HEK293T (cell line): Measurements from ENCODE around the gene HAGH.

Experiments used
- BHLHE40 ChIP-seq: fragments of 450-650 bp; IDR thresholded peaks from 2 replicates; pipeline ENCODE4 v1.6.1; 2016; ENCODE audit warnings: mild to moderate bottlenecking, moderate library complexity, borderline replicate concordance
- FOXA1 ChIP-seq: fragments of 450-650 bp; IDR thresholded peaks from 2 replicates; pipeline ENCODE4 v1.6.1; 2016; ENCODE audit warnings: mild to moderate bottlenecking
- FOXM1 ChIP-seq: fragments of 450-650 bp; IDR thresholded peaks from 2 replicates; pipeline ENCODE4 v1.6.1; 2017; ENCODE audit warnings: mild to moderate bottlenecking, borderline replicate concordance
- LEF1 ChIP-seq: fragments of 450-650 bp; IDR thresholded peaks from 2 replicates; pipeline ENCODE4 v1.6.1; 2017; ENCODE audit warnings: mild to moderate bottlenecking, borderline replicate concordance
- SUZ12 ChIP-seq: fragments of 450-650 bp; IDR thresholded peaks from 2 replicates; pipeline ENCODE4 v1.6.1; 2016; ENCODE audit warnings: mild to moderate bottlenecking
- ZNF384 ChIP-seq: fragments of 450-650 bp; IDR thresholded peaks from 2 replicates; pipeline ENCODE4 v1.6.1; 2016
- TF ChIP-seq, protein P1 (sequence below): fragments of 450-650 bp; IDR thresholded peaks from 2 replicates; pipeline ENCODE4 v1.6.1; 2016

GRCh38 chr16:1863681-1864460, 37.2 kb upstream of the HAGH start:
- TF ChIP-seq, protein P1, sequence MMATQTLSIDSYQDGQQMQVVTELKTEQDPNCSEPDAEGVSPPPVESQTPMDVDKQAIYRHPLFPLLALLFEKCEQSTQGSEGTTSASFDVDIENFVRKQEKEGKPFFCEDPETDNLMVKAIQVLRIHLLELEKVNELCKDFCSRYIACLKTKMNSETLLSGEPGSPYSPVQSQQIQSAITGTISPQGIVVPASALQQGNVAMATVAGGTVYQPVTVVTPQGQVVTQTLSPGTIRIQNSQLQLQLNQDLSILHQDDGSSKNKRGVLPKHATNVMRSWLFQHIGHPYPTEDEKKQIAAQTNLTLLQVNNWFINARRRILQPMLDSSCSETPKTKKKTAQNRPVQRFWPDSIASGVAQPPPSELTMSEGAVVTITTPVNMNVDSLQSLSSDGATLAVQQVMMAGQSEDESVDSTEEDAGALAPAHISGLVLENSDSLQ = no peak
- TF ChIP-seq BHLHE40 = no peak
- TF ChIP-seq SUZ12 = no peak
- TF ChIP-seq LEF1 = no peak
- no peak for TF ChIP-seq ZNF384
- no peak for TF ChIP-seq FOXA1
- no peak for TF ChIP-seq FOXM1
